ENCODE data around the gene GNRH2. TPM values are rescaled to one million over a fixed set of nuclear protein-coding genes. Genes with fewer than 3 reads are reported as not detected.
A peak's percentile ranks its signal among the peaks of the same experiment; 100 is the strongest.

The GNRH2 gene
- total and polyA plus RNA-seq, 2 donors (not counting 1 experiment from before 2014, with no cell fraction given) = not detected

DNA sequence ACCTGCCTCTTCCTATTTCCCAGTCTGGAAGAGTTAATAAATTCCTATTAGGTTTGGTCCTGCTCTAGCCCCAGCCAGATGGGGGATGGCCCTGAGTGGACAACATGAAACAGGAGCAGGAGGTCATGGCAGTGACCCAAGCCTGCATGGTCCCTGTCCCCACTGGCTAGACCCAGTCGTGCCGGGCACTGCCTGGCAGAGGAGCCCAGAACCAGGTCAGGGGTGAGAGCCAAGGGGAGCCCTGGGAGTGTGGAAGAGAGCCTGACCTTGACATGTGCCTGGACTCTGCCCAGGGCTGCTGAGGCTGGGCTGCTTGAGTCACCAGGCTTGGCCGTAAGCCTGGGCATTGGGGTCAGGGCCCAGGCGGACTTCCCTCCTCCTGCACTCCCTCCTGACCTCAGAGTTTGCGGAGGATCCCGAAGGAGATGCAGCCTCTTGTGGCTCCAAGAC is 37.5 kb downstream of the GNRH2 start:
- H3K36me3 ChIP-seq (ENCODE audit: control insufficient read depth, insufficient read depth, low read length) = no peaks in the 10 kb centered on the region
- H3K79me2 ChIP-seq (ENCODE audit: control insufficient read depth, insufficient read depth, low read length) = no peaks in the 10 kb centered on the region
- no peak overlapping the region for H2AFZ ChIP-seq (ENCODE audit: low read length)
- peaks cover 7% of the 10 kb centered on the region for H3K4me1 ChIP-seq (ENCODE audit: control insufficient read depth, extremely low read depth, insufficient read depth, low read length)
- no peak overlapping the region for H3K9ac ChIP-seq (ENCODE audit: insufficient read depth, low read length)
- no peak overlapping the region for H3K4me3 ChIP-seq (replicated peaks in 1 of 4; ENCODE audit: control extremely low read depth in 1 of 4, insufficient read depth in 1 of 4, low read depth in 3 of 4, low read length in 4 of 4)
- no peak overlapping the region for H3K27ac ChIP-seq (ENCODE audit: insufficient read depth, low read length)
- peak; percentile 23 to 76 for DNase-seq (ENCODE audit: low read depth in 2 of 2)
- no peaks in the 10 kb centered on the region for H4K20me1 ChIP-seq (ENCODE audit: control insufficient read depth, extremely low read depth, insufficient read depth, low read length)
- H3K9me3 ChIP-seq (ENCODE audit: control insufficient read depth, insufficient read depth, low read depth, low read length) = no peaks in the 10 kb centered on the region
- H3K4me2 ChIP-seq (ENCODE audit: extremely low read depth, insufficient read depth, low read length) = peak overlapping the region; percentile 44
- H3K27me3 ChIP-seq (ENCODE audit: control insufficient read depth, insufficient read depth, low read length) = peaks cover 40% of the 10 kb centered on the region
- TF ChIP-seq EZH2 (IDR thresholded peaks at IDR 0.05; ENCODE audit: low read length, missing control alignments) = no peak
- TF ChIP-seq, protein P1, sequence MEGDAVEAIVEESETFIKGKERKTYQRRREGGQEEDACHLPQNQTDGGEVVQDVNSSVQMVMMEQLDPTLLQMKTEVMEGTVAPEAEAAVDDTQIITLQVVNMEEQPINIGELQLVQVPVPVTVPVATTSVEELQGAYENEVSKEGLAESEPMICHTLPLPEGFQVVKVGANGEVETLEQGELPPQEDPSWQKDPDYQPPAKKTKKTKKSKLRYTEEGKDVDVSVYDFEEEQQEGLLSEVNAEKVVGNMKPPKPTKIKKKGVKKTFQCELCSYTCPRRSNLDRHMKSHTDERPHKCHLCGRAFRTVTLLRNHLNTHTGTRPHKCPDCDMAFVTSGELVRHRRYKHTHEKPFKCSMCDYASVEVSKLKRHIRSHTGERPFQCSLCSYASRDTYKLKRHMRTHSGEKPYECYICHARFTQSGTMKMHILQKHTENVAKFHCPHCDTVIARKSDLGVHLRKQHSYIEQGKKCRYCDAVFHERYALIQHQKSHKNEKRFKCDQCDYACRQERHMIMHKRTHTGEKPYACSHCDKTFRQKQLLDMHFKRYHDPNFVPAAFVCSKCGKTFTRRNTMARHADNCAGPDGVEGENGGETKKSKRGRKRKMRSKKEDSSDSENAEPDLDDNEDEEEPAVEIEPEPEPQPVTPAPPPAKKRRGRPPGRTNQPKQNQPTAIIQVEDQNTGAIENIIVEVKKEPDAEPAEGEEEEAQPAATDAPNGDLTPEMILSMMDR (conservative IDR thresholded peaks at IDR 0.05 in 1 of 2, IDR thresholded peaks at IDR 0.05 in 1 of 2; ENCODE audit: low read depth in 1 of 2, low read length in 2 of 2) = no peak

DNA sequence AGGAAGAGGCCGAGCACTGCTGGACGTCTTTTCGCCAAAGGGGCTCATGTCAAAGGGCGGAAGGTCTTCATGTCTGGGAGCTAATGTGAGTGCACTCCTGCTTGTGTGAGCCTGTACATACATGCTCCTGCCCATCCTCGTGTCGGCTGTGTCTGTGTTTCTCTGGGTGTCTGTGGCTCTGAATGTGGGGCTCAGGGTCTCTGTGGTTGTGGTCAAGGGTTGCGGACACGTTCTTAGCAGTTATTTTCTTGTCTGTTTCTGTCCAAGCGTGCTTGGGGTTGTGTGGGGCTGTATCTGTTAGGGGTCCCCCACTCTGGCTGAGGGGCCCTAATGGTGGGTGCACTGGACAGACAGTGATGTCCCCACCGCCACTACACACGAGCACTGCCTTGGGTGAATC is 38.2 kb downstream of the GNRH2 start:
- H3K27me3 ChIP-seq (ENCODE audit: control insufficient read depth, insufficient read depth, low read length) = peaks cover 40% of the 10 kb centered on the region
- H3K4me2 ChIP-seq (ENCODE audit: extremely low read depth, insufficient read depth, low read length) = no peak overlapping the region
- TF ChIP-seq, protein P1 (conservative IDR thresholded peaks at IDR 0.05 in 1 of 2, IDR thresholded peaks at IDR 0.05 in 1 of 2; ENCODE audit: low read depth in 1 of 2, low read length in 2 of 2) = no peak
- TF ChIP-seq EZH2 (IDR thresholded peaks at IDR 0.05; ENCODE audit: low read length, missing control alignments) = no peak
- H3K27ac ChIP-seq (ENCODE audit: insufficient read depth, low read length) = no peak overlapping the region
- H3K4me3 ChIP-seq (replicated peaks in 1 of 4; ENCODE audit: control extremely low read depth in 1 of 4, insufficient read depth in 1 of 4, low read depth in 3 of 4, low read length in 4 of 4) = no peak overlapping the region
- H3K9ac ChIP-seq (ENCODE audit: insufficient read depth, low read length) = no peak overlapping the region
- no peak for DNase-seq (ENCODE audit: low read depth in 2 of 2)
- H4K20me1 ChIP-seq (ENCODE audit: control insufficient read depth, extremely low read depth, insufficient read depth, low read length) = no peaks in the 10 kb centered on the region
- H3K4me1 ChIP-seq (ENCODE audit: control insufficient read depth, extremely low read depth, insufficient read depth, low read length) = peaks cover 7% of the 10 kb centered on the region
- no peaks in the 10 kb centered on the region for H3K36me3 ChIP-seq (ENCODE audit: control insufficient read depth, insufficient read depth, low read length)
- H2AFZ ChIP-seq (ENCODE audit: low read length) = no peak overlapping the region
- no peaks in the 10 kb centered on the region for H3K79me2 ChIP-seq (ENCODE audit: control insufficient read depth, insufficient read depth, low read length)
- H3K9me3 ChIP-seq (ENCODE audit: control insufficient read depth, insufficient read depth, low read depth, low read length) = no peaks in the 10 kb centered on the region

DNA sequence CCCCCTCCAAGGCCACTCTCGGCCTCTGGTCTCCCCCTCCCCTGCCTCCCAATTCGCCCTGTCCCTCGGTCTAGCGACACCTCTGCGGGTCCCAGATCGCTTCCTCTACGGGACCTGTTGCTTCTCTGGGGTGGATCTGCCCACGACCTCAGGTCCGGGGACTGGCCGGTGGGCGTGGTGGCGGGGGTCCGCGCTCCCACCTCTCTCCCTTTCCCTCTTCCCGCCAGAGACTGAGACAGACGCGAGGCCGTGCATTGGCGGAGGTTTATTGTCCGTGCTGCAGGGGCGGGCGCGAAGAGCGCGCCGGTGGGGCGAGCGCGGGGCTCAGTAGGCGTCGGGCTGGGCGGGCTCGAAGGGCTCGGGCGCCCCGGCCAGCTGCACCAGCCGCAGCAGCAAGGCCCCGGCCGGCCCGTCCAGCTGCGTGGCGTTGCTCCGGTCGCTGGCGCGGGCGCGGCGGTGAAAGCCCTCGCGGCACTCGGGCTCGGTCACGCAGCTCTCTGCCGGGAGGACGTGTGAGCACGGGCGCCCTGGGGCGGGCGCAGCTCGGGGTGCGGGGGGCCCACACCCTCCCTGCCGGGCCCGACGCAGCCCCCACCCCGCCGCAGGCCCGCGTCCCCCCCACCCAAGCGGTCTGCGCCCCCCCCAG is 39.0 kb downstream of the GNRH2 start:
- H3K27me3 ChIP-seq (ENCODE audit: control insufficient read depth, insufficient read depth, low read length) = peaks cover 40% of the 10 kb centered on the region
- no peak for DNase-seq (ENCODE audit: low read depth in 2 of 2)
- TF ChIP-seq, protein P1 (conservative IDR thresholded peaks at IDR 0.05 in 1 of 2, IDR thresholded peaks at IDR 0.05 in 1 of 2; ENCODE audit: low read depth in 1 of 2, low read length in 2 of 2) = no peak
- TF ChIP-seq EZH2 (IDR thresholded peaks at IDR 0.05; ENCODE audit: low read length, missing control alignments) = peak; percentile 86

More for the DNA sequence above, 39.0 kb downstream of the GNRH2 start:
- Histone ChIP-seq H2AFZ (ENCODE audit: low read length) (no peak overlapping the region), H3K4me1 (ENCODE audit: control insufficient read depth, extremely low read depth, insufficient read depth, low read length) (peaks cover 7% of the 10 kb centered on the region), H3K9ac (ENCODE audit: insufficient read depth, low read length) (no peak overlapping the region), H3K4me2 (ENCODE audit: extremely low read depth, insufficient read depth, low read length) (peak overlapping the region; percentile 51), H4K20me1 (ENCODE audit: control insufficient read depth, extremely low read depth, insufficient read depth, low read length) (no peaks in the 10 kb centered on the region), H3K79me2 (ENCODE audit: control insufficient read depth, insufficient read depth, low read length) (no peaks in the 10 kb centered on the region), H3K9me3 (ENCODE audit: control insufficient read depth, insufficient read depth, low read depth, low read length) (no peaks in the 10 kb centered on the region), H3K36me3 (ENCODE audit: control insufficient read depth, insufficient read depth, low read length) (no peaks in the 10 kb centered on the region), H3K4me3 (replicated peaks in 1 of 4; ENCODE audit: control extremely low read depth in 1 of 4, insufficient read depth in 1 of 4, low read depth in 3 of 4, low read length in 4 of 4) (no peak overlapping the region), H3K27ac (ENCODE audit: insufficient read depth, low read length) (no peak overlapping the region)
